ENCODE measurements around the gene SPG7. TPM values are rescaled to one million over a fixed set of nuclear protein-coding genes. Genes with fewer than 3 reads are reported as not detected.

SPG7 gene
- total RNA-seq, 1 experiment from 2014 or later, result 141 TPM

DNA sequence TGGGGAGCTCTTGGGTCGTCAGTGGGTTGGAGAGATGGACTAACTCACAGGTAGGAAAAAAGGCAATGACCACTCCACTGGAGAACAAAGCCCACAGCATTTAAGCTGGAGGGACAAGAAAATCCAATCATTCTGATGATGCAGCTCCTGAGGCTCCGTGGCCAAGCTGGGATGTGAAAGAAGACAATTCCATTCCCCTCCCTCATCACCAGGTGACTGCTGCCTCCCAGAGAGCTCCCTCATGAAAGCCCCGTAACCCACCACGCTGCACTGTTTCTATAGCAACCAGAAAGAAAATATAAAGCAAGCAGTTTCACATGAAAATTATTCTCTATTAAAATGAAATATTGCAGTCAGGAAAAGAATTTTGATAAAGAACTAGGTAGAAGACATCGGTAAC lies 33.1 kb upstream of the SPG7 start:
- Mint-ChIP-seq H3K27ac (no peak overlapping the region; the same call in 1 of the 2 replicates), H3K36me3 (no peaks in the 10 kb centered on the region), H3K9me3 (peaks cover 3% of the 10 kb centered on the region; the same call in 1 of the 2 replicates), H3K4me1 (peaks cover 67% of the 10 kb centered on the region), H3K27me3 (ENCODE audit: low read depth) (no peaks in the 10 kb centered on the region), H3K4me3 (no peak overlapping the region)
- ChIA-PET POLR2A (interaction anchor here (0.8 to 1.3 kb wide), 2 partner anchors 8 to 43 kb away, joined by 4 read pairs; no protein-coding TSS in a partner anchor), CTCF (interaction anchor here (0.8 to 1.3 kb wide), 4 partner anchors 9 to 82 kb away, joined by 3 to 4 read pairs (median 4); no protein-coding TSS in a partner anchor)
- no peak for DNase-seq (ENCODE audit: low spot score)
- TF ChIP-seq CREM (CRISPR knock-in tag; IDR thresholded peaks at IDR 0.05) (no peak), ZNF138 (CRISPR knock-in tag; conservative IDR thresholded peaks at IDR 0.05) (no peak), JUN (CRISPR knock-in tag; IDR thresholded peaks at IDR 0.05) (no peak), TCF7 (CRISPR knock-in tag; IDR thresholded peaks at IDR 0.05; ENCODE audit: low read depth) (no peak), ZNF121 (CRISPR knock-in tag; IDR thresholded peaks at IDR 0.05) (no peak), CREB1 (CRISPR knock-in tag; IDR thresholded peaks at IDR 0.05) (no peak), GABPB1 (CRISPR knock-in tag; IDR thresholded peaks at IDR 0.05) (no peak), FOXJ3 (CRISPR knock-in tag; IDR thresholded peaks at IDR 0.05; ENCODE audit: borderline replicate concordance) (no peak), ESRRA (CRISPR knock-in tag; IDR thresholded peaks at IDR 0.05; ENCODE audit: borderline replicate concordance) (no peak), IRF2 (CRISPR knock-in tag; IDR thresholded peaks at IDR 0.05; ENCODE audit: borderline replicate concordance, low read depth) (no peak), ATF1 (CRISPR knock-in tag; IDR thresholded peaks at IDR 0.05) (no peak)
- TF ChIP-seq, protein P1, sequence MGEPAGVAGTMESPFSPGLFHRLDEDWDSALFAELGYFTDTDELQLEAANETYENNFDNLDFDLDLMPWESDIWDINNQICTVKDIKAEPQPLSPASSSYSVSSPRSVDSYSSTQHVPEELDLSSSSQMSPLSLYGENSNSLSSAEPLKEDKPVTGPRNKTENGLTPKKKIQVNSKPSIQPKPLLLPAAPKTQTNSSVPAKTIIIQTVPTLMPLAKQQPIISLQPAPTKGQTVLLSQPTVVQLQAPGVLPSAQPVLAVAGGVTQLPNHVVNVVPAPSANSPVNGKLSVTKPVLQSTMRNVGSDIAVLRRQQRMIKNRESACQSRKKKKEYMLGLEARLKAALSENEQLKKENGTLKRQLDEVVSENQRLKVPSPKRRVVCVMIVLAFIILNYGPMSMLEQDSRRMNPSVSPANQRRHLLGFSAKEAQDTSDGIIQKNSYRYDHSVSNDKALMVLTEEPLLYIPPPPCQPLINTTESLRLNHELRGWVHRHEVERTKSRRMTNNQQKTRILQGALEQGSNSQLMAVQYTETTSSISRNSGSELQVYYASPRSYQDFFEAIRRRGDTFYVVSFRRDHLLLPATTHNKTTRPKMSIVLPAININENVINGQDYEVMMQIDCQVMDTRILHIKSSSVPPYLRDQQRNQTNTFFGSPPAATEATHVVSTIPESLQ (CRISPR knock-in tag; IDR thresholded peaks at IDR 0.05), result no peak
- TF ChIP-seq, protein P2, sequence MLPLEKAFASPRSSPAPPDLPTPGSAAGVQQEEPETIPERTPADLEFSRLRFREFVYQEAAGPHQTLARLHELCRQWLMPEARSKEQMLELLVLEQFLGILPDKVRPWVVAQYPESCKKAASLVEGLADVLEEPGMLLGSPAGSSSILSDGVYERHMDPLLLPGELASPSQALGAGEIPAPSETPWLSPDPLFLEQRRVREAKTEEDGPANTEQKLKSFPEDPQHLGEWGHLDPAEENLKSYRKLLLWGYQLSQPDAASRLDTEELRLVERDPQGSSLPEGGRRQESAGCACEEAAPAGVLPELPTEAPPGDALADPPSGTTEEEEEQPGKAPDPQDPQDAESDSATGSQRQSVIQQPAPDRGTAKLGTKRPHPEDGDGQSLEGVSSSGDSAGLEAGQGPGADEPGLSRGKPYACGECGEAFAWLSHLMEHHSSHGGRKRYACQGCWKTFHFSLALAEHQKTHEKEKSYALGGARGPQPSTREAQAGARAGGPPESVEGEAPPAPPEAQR (CRISPR knock-in tag; IDR thresholded peaks at IDR 0.05), result no peak
- TF ChIP-seq, protein P3, sequence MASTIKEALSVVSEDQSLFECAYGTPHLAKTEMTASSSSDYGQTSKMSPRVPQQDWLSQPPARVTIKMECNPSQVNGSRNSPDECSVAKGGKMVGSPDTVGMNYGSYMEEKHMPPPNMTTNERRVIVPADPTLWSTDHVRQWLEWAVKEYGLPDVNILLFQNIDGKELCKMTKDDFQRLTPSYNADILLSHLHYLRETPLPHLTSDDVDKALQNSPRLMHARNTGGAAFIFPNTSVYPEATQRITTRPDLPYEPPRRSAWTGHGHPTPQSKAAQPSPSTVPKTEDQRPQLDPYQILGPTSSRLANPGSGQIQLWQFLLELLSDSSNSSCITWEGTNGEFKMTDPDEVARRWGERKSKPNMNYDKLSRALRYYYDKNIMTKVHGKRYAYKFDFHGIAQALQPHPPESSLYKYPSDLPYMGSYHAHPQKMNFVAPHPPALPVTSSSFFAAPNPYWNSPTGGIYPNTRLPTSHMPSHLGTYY (CRISPR knock-in tag; IDR thresholded peaks at IDR 0.05), result no peak
- TF ChIP-seq, protein P4, sequence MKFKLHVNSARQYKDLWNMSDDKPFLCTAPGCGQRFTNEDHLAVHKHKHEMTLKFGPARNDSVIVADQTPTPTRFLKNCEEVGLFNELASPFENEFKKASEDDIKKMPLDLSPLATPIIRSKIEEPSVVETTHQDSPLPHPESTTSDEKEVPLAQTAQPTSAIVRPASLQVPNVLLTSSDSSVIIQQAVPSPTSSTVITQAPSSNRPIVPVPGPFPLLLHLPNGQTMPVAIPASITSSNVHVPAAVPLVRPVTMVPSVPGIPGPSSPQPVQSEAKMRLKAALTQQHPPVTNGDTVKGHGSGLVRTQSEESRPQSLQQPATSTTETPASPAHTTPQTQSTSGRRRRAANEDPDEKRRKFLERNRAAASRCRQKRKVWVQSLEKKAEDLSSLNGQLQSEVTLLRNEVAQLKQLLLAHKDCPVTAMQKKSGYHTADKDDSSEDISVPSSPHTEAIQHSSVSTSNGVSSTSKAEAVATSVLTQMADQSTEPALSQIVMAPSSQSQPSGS (CRISPR knock-in tag; IDR thresholded peaks at IDR 0.05; ENCODE audit: borderline replicate concordance, low read depth), result no peak
- TF ChIP-seq, protein P5, sequence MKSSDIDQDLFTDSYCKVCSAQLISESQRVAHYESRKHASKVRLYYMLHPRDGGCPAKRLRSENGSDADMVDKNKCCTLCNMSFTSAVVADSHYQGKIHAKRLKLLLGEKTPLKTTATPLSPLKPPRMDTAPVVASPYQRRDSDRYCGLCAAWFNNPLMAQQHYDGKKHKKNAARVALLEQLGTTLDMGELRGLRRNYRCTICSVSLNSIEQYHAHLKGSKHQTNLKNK (CRISPR knock-in tag; IDR thresholded peaks at IDR 0.05), result no peak
- TF ChIP-seq, protein P6, sequence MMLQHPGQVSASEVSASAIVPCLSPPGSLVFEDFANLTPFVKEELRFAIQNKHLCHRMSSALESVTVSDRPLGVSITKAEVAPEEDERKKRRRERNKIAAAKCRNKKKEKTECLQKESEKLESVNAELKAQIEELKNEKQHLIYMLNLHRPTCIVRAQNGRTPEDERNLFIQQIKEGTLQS (CRISPR knock-in tag; conservative IDR thresholded peaks at IDR 0.05), result no peak
- TF ChIP-seq, protein P7, sequence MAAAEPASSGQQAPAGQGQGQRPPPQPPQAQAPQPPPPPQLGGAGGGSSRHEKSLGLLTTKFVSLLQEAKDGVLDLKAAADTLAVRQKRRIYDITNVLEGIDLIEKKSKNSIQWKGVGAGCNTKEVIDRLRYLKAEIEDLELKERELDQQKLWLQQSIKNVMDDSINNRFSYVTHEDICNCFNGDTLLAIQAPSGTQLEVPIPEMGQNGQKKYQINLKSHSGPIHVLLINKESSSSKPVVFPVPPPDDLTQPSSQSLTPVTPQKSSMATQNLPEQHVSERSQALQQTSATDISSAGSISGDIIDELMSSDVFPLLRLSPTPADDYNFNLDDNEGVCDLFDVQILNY (CRISPR knock-in tag; IDR thresholded peaks at IDR 0.05), result no peak
- TF ChIP-seq, protein P8, sequence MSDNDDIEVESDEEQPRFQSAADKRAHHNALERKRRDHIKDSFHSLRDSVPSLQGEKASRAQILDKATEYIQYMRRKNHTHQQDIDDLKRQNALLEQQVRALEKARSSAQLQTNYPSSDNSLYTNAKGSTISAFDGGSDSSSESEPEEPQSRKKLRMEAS (CRISPR knock-in tag; IDR thresholded peaks at IDR 0.05), result no peak
- ATAC-seq, result no peak

Data from WTC11 (cell line).